ENCODE data around the gene ERI3.

Gene ERI3, protein sequence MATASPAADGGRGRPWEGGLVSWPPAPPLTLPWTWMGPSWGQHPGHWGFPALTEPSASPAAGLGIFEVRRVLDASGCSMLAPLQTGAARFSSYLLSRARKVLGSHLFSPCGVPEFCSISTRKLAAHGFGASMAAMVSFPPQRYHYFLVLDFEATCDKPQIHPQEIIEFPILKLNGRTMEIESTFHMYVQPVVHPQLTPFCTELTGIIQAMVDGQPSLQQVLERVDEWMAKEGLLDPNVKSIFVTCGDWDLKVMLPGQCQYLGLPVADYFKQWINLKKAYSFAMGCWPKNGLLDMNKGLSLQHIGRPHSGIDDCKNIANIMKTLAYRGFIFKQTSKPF

GRCh38 chr1:44354840-44355581, at the start of gene ERI3:
Gene ERI3, minus strand, starts transcription at chr1:44355257. Its CDS starts 231 bp downstream, at chr1:44355026.
- TF ChIP-seq POLR2A (IDR thresholded peaks at IDR 0.05; ENCODE audit: low read length) (peak; percentile 68), GATA1 (IDR thresholded peaks at IDR 0.05; ENCODE audit: low read depth, low read length) (no peak)
- DNase-seq: peak; percentile 98 to 99

- no peak for DNase-seq
- no peak for TF ChIP-seq POLR2A (IDR thresholded peaks at IDR 0.05; ENCODE audit: low read length)
- no peak for TF ChIP-seq GATA1 (IDR thresholded peaks at IDR 0.05; ENCODE audit: low read depth, low read length)
Observed at GRCh38 chr1:44401256-44402228, 46.5 kb upstream of the ERI3 start.

DNA sequence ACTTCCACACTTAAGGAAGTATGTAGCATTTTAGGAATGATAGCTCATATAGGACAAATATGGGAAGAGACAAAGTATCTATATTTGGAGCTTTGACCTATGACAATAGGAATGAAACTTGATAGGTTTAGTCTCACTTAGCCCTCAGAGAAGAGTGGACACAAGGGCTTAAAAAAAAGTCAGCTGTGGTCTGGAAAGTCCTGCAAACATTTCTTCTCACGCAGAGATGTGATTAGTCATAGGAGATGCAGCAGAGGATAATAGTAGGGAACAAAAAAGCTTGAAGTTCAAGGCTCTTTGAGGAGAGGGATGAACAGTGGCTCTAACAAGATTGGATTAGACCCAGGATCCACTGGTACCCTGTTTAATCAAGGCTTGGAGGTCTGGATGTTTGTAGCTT, 35.2 kb upstream of the ERI3 start:
- TF ChIP-seq POLR2A (IDR thresholded peaks at IDR 0.05; ENCODE audit: low read length): no peak
- no peak for DNase-seq

GRCh38 chr1:44389437-44389836, 34.4 kb upstream of the ERI3 start:
- TF ChIP-seq GATA1 (IDR thresholded peaks at IDR 0.05; ENCODE audit: low read depth, low read length) (no peak), POLR2A (IDR thresholded peaks at IDR 0.05; ENCODE audit: low read length) (no peak)
- DNase-seq: no peak

GRCh38 chr1:44388551-44388950, 33.5 kb upstream of the ERI3 start:
- DNase-seq: no peak

GRCh38 chr1:44380666-44381177, 25.7 kb upstream of the ERI3 start:
- TF ChIP-seq POLR2A (IDR thresholded peaks at IDR 0.05; ENCODE audit: low read length) (no peak), GATA1 (IDR thresholded peaks at IDR 0.05; ENCODE audit: low read depth, low read length) (no peak)

More at GRCh38 chr1:44388551-44388950, 33.5 kb upstream of the ERI3 start:
- TF ChIP-seq GATA1 (IDR thresholded peaks at IDR 0.05; ENCODE audit: low read depth, low read length) (no peak), POLR2A (IDR thresholded peaks at IDR 0.05; ENCODE audit: low read length) (no peak)

DNA sequence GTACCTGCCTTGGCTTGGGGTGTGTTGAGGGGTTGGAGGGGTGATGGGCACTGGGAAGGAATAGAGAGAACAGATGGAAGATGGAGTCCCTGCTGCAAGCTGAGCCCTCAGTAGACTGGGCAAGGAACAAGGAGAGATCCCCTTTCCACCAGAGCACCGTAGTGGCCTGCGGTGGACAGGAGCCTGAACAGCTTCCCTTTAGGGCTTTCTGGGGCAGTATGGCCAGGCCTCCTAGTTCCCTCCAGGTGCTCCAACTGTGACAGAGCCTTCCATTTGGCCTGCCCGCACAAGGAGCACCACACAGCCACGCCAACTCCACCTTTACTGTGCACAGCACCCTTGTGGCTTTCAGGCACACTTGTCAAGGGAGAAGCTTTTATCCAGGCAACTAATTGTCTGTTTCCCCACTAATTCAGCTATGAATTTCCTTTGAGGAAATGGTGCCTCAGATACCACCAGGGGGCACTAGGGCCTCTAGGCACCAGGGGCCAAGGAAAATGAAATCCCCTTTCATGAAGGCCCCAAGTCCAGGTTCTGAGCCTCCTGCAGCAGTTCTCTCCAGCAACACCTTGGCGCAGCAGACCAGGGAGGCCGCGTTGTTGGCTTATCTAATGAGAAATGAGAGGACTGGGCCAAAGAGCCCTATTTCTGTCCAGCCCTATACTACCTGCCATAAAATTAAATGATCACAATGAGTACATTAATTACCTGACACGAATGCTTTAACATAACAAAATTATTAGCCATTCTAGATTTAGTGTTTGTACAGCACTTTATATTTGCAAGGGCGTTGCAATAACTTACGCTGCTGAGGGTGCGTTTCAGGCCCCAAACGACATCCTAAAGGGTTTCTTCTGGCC, 23.1 kb upstream of the ERI3 start:
- peak; percentile 54 to 72 for DNase-seq
- TF ChIP-seq POLR2A (IDR thresholded peaks at IDR 0.05; ENCODE audit: low read length) (no peak), GATA1 (IDR thresholded peaks at IDR 0.05; ENCODE audit: low read depth, low read length) (no peak)

More at GRCh38 chr1:44380666-44381177, 25.7 kb upstream of the ERI3 start:
- no peak for DNase-seq

DNA sequence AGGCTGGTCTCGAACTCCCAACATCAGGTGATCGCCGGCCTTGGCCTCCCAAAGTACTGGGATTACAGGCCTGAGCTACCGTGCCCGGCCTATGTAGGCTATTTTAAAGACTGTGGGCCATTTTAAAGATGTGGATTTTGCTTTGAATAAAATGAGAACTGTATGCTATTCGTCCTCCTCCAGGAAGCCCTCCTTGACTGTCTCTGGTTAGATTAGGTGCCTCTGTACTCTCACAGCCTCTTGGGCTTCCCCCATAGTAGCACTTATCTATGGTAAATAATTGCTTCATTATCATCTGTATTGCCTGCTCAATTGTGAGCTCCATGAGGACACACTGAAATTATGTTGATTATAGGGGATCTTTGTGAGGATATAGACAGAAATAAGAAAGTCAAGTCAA, 20.5 kb upstream of the ERI3 start:
- no peak for DNase-seq
- no peak for TF ChIP-seq POLR2A (IDR thresholded peaks at IDR 0.05; ENCODE audit: low read length)
- no peak for TF ChIP-seq GATA1 (IDR thresholded peaks at IDR 0.05; ENCODE audit: low read depth, low read length)

- DNase-seq: peak; percentile 20 to 58
- TF ChIP-seq GATA1 (IDR thresholded peaks at IDR 0.05; ENCODE audit: low read depth, low read length): no peak
- TF ChIP-seq POLR2A (IDR thresholded peaks at IDR 0.05; ENCODE audit: low read length): no peak
Observed at GRCh38 chr1:44371206-44371605, 16.1 kb upstream of the ERI3 start.

DNA sequence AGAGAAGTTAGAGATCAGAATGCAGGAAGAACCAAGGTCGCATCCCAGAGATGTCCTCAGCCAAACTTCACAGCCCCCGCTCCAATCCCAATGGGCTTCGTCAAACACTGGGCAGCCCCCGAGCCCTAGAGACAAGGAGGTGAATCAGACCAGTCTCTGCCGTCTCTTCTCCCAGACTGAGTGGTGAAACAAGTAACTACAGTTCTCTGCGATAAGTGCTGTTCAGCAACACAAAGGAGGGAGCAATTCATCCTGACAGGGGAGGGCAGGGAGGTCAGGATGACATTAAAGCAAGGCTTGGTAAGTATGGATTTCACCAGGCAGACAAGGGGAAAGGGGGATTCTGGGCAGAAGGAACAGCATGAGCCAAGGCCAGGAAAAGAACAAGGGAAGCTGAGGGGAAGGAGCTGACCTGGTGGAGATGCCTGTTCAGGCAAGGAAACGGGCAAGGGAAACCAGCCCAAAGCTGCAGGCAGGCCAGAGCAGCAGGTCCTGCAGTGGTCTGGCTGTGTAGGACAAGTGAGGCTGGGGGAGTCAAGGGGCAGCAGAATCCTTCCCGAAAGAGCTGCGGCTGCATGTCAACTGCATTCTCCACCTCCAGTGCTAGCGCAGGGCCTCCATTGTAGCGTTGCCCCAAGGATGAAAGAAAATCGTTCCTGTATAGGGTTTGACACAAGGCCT, 13.6 kb upstream of the ERI3 start:
- TF ChIP-seq POLR2A (IDR thresholded peaks at IDR 0.05; ENCODE audit: low read length) (no peak), GATA1 (IDR thresholded peaks at IDR 0.05; ENCODE audit: low read depth, low read length) (no peak)
- DNase-seq: no peak

- TF ChIP-seq POLR2A (IDR thresholded peaks at IDR 0.05; ENCODE audit: low read length) (no peak), GATA1 (IDR thresholded peaks at IDR 0.05; ENCODE audit: low read depth, low read length) (no peak)
- no peak for DNase-seq
Observed at GRCh38 chr1:44367944-44368343, 12.9 kb upstream of the ERI3 start.

DNA sequence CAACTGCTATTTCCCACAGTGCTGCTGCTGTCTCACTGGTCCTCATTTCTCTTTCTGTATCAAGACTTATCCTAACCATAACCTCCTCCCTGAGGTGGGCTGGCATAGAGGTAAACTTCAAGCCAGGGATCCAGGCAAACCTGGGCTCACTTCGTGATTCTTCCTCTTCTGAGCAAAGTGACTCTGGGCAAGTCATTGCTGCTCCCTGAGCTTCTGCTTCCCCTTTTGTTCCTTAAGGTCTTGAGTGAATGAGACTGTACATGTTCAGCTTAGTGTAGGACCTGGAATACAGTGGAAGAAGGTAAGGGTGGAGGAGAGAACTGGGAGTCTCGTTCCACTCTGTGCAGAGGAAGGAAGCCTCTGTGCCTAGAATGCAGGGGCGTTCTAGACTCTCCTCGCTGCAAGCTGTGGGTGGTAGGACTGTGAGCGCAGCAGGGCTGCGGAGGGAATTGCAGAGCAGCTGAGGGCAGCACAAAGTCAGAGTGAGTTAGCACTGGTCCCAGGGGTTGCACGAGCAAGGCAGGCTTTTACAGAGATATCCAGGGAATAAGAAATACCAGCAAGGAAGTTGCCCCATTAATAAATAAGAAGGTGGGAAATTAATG, 11.4 kb upstream of the ERI3 start:
- TF ChIP-seq GATA1 (IDR thresholded peaks at IDR 0.05; ENCODE audit: low read depth, low read length) (no peak), POLR2A (IDR thresholded peaks at IDR 0.05; ENCODE audit: low read length) (no peak)

More for the DNA sequence above, 11.4 kb upstream of the ERI3 start:
- DNase-seq: no peak
